WTC11 (cell line): ENCODE data around the gene STARD7. TPM values are rescaled to one million over a fixed set of nuclear protein-coding genes. Genes with fewer than 3 reads are reported as not detected.

Experiments
- ATAC-seq: fragments of 200-7000 bp; cut with Tn5 transposase; 2 replicates; pipeline ENCODE4 v1.10.0; 2021; ENCODE audit warnings: mild to moderate bottlenecking, moderate library complexity
- CTCF ChIA-PET: fragments of 300-600 bp; sonication (Branson Sonifier 250); formaldehyde crosslinking; loops from one replicate; lab custom pipeline; 2021; ENCODE audit warnings: antibody characterized with exemption; lab: Charles Lee
- POLR2A ChIA-PET: fragments of 350-600 bp; sonication (Branson Sonifier 250); formaldehyde crosslinking; loops from one replicate; lab custom pipeline; 2021; ENCODE audit warnings: antibody characterized with exemption; lab: Charles Lee
- DNase-seq: peaks from one replicate; pipeline ENCODE4 v3.0.0; 2021; ENCODE audit warnings: low spot score
- H3K27ac Mint-ChIP-seq: 2 replicates; pipeline ENCODE4 v1.8.0; 2021; ENCODE audit warnings: mixed read lengths
- H3K27me3 Mint-ChIP-seq: 2 replicates; pipeline ENCODE4 v1.8.0; 2021; ENCODE audit warnings: low read depth, mild to moderate bottlenecking, moderate library complexity, mixed read lengths
- H3K36me3 Mint-ChIP-seq: 2 replicates; pipeline ENCODE4 v1.8.0; 2021; ENCODE audit warnings: mixed read lengths
- H3K4me1 Mint-ChIP-seq: 2 replicates; pipeline ENCODE4 v1.8.0; 2022; ENCODE audit warnings: mixed read lengths
- H3K4me3 Mint-ChIP-seq: 2 replicates; pipeline ENCODE4 v1.8.0; 2021; ENCODE audit warnings: mild to moderate bottlenecking, moderate library complexity, mixed read lengths
- H3K9me3 Mint-ChIP-seq: 2 replicates; pipeline ENCODE4 v1.8.0; 2021; ENCODE audit warnings: mixed read lengths
- ATF2 ChIP-seq: sonication (generic); formaldehyde crosslinking; IDR thresholded peaks from 2 replicates; pipeline ENCODE4 v1.8.1; 2022; ENCODE audit warnings: low read depth, missing genetic modification reagents, borderline replicate concordance
- CDX4 ChIP-seq: fragments of 250-450 bp; sonication (Bioruptor Pico); IDR thresholded peaks from 2 replicates; pipeline ENCODE4 v1.9.0; 2021; ENCODE audit warnings: moderate library complexity, mild to moderate bottlenecking, inconsistent platforms, borderline replicate concordance
- E2F1 ChIP-seq: sonication (generic); formaldehyde crosslinking; IDR thresholded peaks from 2 replicates; pipeline ENCODE4 v1.8.0; 2022; ENCODE audit warnings: mild to moderate bottlenecking, missing genetic modification reagents
- E2F4 ChIP-seq: sonication (generic); formaldehyde crosslinking; IDR thresholded peaks from 2 replicates; pipeline ENCODE4 v1.8.1; 2022; ENCODE audit warnings: low read depth, mild to moderate bottlenecking, moderate library complexity, missing genetic modification reagents, borderline replicate concordance
- ELF4 ChIP-seq: sonication (generic); formaldehyde crosslinking; IDR thresholded peaks from 2 replicates; pipeline ENCODE4 v1.8.1; 2022; ENCODE audit warnings: low read depth, mild to moderate bottlenecking, moderate library complexity, missing genetic modification reagents
- EMX1 ChIP-seq: fragments of 250-450 bp; sonication (Bioruptor Pico); IDR thresholded peaks from 2 replicates; pipeline ENCODE4 v1.8.0; 2021; ENCODE audit warnings: mild to moderate bottlenecking
- ESRRA ChIP-seq: sonication (generic); formaldehyde crosslinking; IDR thresholded peaks from 2 replicates; pipeline ENCODE4 v1.8.1; 2022; ENCODE audit warnings: mild to moderate bottlenecking, missing genetic modification reagents, borderline replicate concordance
- FOXP1 ChIP-seq: sonication (generic); formaldehyde crosslinking; IDR thresholded peaks from 2 replicates; pipeline ENCODE4 v1.8.0; 2022; ENCODE audit warnings: missing genetic modification reagents, mild to moderate bottlenecking, moderate library complexity, borderline replicate concordance
- GABPB1 ChIP-seq: sonication (generic); formaldehyde crosslinking; IDR thresholded peaks from 2 replicates; pipeline ENCODE4 v1.8.1; 2023; ENCODE audit warnings: mild to moderate bottlenecking, missing genetic modification reagents
- GRHL2 ChIP-seq: fragments of 250-450 bp; sonication (Bioruptor Pico); IDR thresholded peaks from 2 replicates; pipeline ENCODE4 v1.8.0; 2022; ENCODE audit warnings: mild to moderate bottlenecking, moderate library complexity; ENCODE audit not compliant: insufficient replicate concordance, severe bottlenecking
- GTF2I ChIP-seq: fragments of 250-450 bp; sonication (Bioruptor Pico); conservative IDR thresholded peaks from 2 replicates; pipeline ENCODE4 v1.4.0; 2021; ENCODE audit warnings: mild to moderate bottlenecking
- MXD4 ChIP-seq: fragments of 250-450 bp; sonication (Bioruptor Pico); IDR thresholded peaks from 2 replicates; pipeline ENCODE4 v1.8.0; 2021; ENCODE audit warnings: mild to moderate bottlenecking, moderate library complexity, borderline replicate concordance
- MYBL2 ChIP-seq: sonication (generic); formaldehyde crosslinking; IDR thresholded peaks from 2 replicates; pipeline ENCODE4 v1.8.1; 2023; ENCODE audit warnings: mild to moderate bottlenecking, moderate library complexity, missing genetic modification reagents
- NFATC4 ChIP-seq: fragments of 250-450 bp; sonication (Bioruptor Pico); IDR thresholded peaks from 2 replicates; pipeline ENCODE4 v1.9.0; 2021; ENCODE audit warnings: mild to moderate bottlenecking
- PRRX2 ChIP-seq: fragments of 250-450 bp; sonication (Bioruptor Pico); IDR thresholded peaks from 2 replicates; pipeline ENCODE4 v1.8.0; 2021; ENCODE audit warnings: mild to moderate bottlenecking
- SMAD4 ChIP-seq: sonication (generic); formaldehyde crosslinking; IDR thresholded peaks from 2 replicates; pipeline ENCODE4 v1.8.0; 2022; ENCODE audit warnings: mild to moderate bottlenecking, missing genetic modification reagents
- TEAD1 ChIP-seq: sonication (generic); formaldehyde crosslinking; IDR thresholded peaks from 2 replicates; pipeline ENCODE4 v1.8.0; 2022; ENCODE audit warnings: mild to moderate bottlenecking, missing genetic modification reagents
- USF1 ChIP-seq: sonication (generic); formaldehyde crosslinking; IDR thresholded peaks from 2 replicates; pipeline ENCODE4 v1.8.0; 2022; ENCODE audit warnings: mild to moderate bottlenecking, missing genetic modification reagents
- USF2 ChIP-seq: sonication (generic); formaldehyde crosslinking; IDR thresholded peaks from 2 replicates; pipeline ENCODE4 v1.8.1; 2023; ENCODE audit warnings: mild to moderate bottlenecking, missing genetic modification reagents, moderate library complexity
- ZNF121 ChIP-seq: sonication (generic); formaldehyde crosslinking; IDR thresholded peaks from 2 replicates; pipeline ENCODE4 v1.8.0; 2023; ENCODE audit warnings: missing genetic modification reagents
- ZNF138 ChIP-seq: sonication (generic); formaldehyde crosslinking; conservative IDR thresholded peaks from 2 replicates; pipeline ENCODE4 v1.8.1; 2022; ENCODE audit warnings: mild to moderate bottlenecking, moderate library complexity, missing genetic modification reagents
- ZNF423 ChIP-seq: fragments of 250-450 bp; sonication (Bioruptor Pico); IDR thresholded peaks from 2 replicates; pipeline ENCODE4 v2.1.2; 2022; ENCODE audit warnings: mild to moderate bottlenecking, moderate library complexity
- ZSCAN18 ChIP-seq: fragments of 250-450 bp; sonication (Bioruptor Pico); IDR thresholded peaks from 2 replicates; pipeline ENCODE4 v2.1.2; 2022; ENCODE audit warnings: mild to moderate bottlenecking, moderate library complexity
- total RNA-seq: library from RNA; stranded (reverse); gene quantifications from 3 replicates; pipeline ENCODE4 v1.2.3, GENCODE V29; 2021

Gene STARD7
- total RNA-seq, 1 experiment from 2014 or later, result 217 TPM

- TF ChIP-seq ZSCAN18, result no peak
- no peak for TF ChIP-seq ZNF121 (CRISPR knock-in tag)
- TF ChIP-seq EMX1 (CRISPR knock-in tag), result no peak
- TF ChIP-seq NFATC4 (CRISPR knock-in tag), result no peak
- no peak for TF ChIP-seq ELF4
- no peak for TF ChIP-seq FOXP1 (CRISPR knock-in tag)
- TF ChIP-seq TEAD1 (CRISPR knock-in tag), result no peak
Observed at GRCh38 chr2:96209011-96209728, 543 bp upstream of the STARD7 start (continued).

GRCh38 chr2:96207774-96208142 lies 869 bp downstream of the STARD7 start:
- Mint-ChIP-seq H3K9me3 (no peaks in the 10 kb centered on the region), H3K27me3 (no peaks in the 10 kb centered on the region), H3K4me3 (peak overlapping the region; percentile 100), H3K4me1 (peaks cover 54% of the 10 kb centered on the region), H3K36me3 (peaks cover 14% of the 10 kb centered on the region), H3K27ac (peak overlapping the region; percentile 98)
- DNase-seq (no peak), ATAC-seq (no peak)
- CTCF ChIA-PET, result interaction anchor here (0.6 to 3.4 kb wide), 12 partner anchors 8 to 598 kb away, joined by 3 to 25 read pairs (median 4); partner anchors contain the start of gene ASTL
- TF ChIP-seq TEAD1 (CRISPR knock-in tag) (no peak), CDX4 (CRISPR knock-in tag) (no peak), GABPB1 (CRISPR knock-in tag) (no peak), ZNF423 (no peak), E2F1 (no peak), USF1 (no peak), PRRX2 (no peak), ESRRA (CRISPR knock-in tag) (no peak), USF2 (no peak), SMAD4 (CRISPR knock-in tag) (no peak), GTF2I (CRISPR knock-in tag) (no peak)
- POLR2A ChIA-PET, result interaction anchor here (0.6 to 2.0 kb wide), 6 partner anchors 33 to 128 kb away, joined by 3 to 7 read pairs (median 6); partner anchors contain the start of genes ASTL and NCAPH

GRCh38 chr2:96207073-96207773 lies 1.4 kb downstream of the STARD7 start:
- DNase-seq, result no peak
- H3K36me3 Mint-ChIP-seq, result peaks cover 14% of the 10 kb centered on the region
- ChIA-PET POLR2A (interaction anchor here (0.6 kb wide), 1 partner anchor 80 kb away, joined by 5 read pairs; no protein-coding TSS in a partner anchor), CTCF (interaction anchor here (1.2 to 2.6 kb wide), 3 partner anchors 60 to 91 kb away, joined by 7 to 25 read pairs (median 8); partner anchors contain the start of genes ADRA2B and ASTL)
- peaks cover 56% of the 10 kb centered on the region for H3K4me1 Mint-ChIP-seq
- H3K27ac Mint-ChIP-seq, result peak overlapping the region; percentile 98
- ATAC-seq, result no peak
- no peaks in the 10 kb centered on the region for H3K27me3 Mint-ChIP-seq
- no peak for TF ChIP-seq ZNF138 (CRISPR knock-in tag)
- no peak for TF ChIP-seq E2F4
- no peak for TF ChIP-seq MXD4 (CRISPR knock-in tag)
- no peak for TF ChIP-seq GRHL2 (CRISPR knock-in tag)
- no peak for TF ChIP-seq NFATC4 (CRISPR knock-in tag)
- TF ChIP-seq ATF2 (CRISPR knock-in tag), result no peak
- TF ChIP-seq MYBL2 (CRISPR knock-in tag), result no peak
- peak overlapping the region; percentile 100 for H3K4me3 Mint-ChIP-seq
- H3K9me3 Mint-ChIP-seq, result no peaks in the 10 kb centered on the region
